Stimulated activated CD8-positive, alpha-beta memory T cell treated with anti-CD3 and anti-CD28 coated beads, Interleukin-15, amount 100 ng/mL, for 48 hours (primary cell): ENCODE data around the gene SPAG7.

Experiments
- DNase-seq, 2 donors: peaks; one replicate each; pipeline ENCODE4 v3.0.0-alpha.2; 2020; ENCODE audit warnings: low read depth in 2 of 2

The SPAG7 gene

GRCh38 chr17:4974115-4974670 is 6.6 kb upstream of the SPAG7 start:
- no peak for DNase-seq

DNA sequence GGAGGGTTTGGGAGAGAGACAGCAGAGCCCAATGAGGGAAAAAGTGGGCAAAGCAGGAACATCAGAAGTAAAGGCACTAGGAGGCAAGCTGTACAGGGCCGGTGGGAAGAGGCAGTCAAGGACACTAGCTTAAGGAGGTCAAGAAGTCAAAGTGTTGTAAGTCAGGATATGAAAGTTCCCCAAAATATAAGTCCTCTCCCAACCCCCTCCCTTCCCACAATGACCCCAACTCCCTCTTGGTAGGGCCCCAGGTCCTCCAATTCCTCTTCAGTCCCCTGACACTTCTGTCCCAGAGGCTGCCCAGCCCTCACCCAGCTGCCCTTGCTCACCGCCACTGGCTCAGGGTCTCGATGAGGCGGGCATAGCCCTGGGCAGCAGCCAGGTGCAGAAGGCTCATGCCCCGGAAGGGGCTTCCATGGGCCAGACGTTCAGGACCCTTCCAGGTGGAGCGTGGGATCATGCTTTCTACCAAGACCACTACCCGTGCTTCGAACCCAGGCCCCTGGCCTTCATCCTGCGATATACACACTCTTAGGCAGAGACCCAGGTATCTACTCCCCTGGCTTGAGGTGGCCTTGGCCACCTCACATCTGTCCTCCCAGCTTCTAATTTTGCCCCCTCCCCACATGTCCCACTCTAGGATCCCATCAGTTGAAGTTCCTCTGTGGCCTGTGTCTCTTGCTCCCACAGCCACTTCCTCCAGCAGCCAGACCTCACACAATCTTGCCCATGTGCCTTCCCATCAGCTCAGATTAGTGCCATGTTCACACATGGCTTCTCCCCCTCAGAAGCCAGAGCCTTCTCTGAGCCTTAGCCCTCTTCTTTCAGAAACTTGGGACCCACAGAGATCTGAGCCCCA is 5.9 kb upstream of the SPAG7 start:
- DNase-seq, result no peak

DNA sequence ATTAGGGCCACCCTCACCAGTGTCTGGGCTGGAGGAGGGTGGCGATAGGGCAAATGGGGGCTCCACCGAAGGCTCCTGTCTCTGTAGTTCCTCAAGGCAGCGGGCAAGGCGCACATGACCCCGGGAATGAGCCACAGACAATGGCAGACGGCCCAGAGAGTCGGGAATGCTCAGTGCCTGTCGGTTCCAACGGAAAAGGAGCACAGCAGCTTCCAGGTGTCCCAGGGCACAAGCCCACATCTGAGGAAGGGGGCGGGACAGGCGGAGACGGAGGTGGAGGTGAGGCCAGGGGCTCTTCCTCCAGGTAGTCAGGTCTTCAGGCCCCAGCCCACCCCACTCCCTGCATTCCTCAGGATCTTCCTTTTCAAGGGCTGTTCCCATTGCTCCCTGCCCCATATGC is 5.1 kb upstream of the SPAG7 start:
- no peak for DNase-seq

DNA sequence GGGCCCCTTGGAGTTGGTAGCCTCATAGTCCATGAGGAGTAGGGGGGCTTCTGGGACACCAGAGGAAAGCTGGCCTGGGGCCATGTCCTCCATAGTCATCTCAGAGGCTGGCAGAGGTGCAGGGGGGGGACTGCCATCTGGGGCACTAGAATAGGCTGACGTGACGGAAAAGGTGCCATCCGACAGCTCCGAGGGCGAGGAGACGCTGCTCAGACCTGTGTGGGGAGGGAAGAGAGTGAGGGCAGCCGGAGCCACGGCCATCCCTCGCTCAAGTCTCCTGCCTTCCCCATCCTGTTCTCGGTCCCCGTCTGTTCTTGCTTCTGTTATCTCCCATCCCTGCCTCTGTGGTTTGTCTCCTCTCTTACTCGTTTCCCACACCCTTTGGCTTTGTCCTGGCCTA is 4.7 kb upstream of the SPAG7 start:
- DNase-seq, result no peak

- no peak for DNase-seq
Measured at GRCh38 chr17:4971826-4972225, 4.2 kb upstream of the SPAG7 start.

DNA sequence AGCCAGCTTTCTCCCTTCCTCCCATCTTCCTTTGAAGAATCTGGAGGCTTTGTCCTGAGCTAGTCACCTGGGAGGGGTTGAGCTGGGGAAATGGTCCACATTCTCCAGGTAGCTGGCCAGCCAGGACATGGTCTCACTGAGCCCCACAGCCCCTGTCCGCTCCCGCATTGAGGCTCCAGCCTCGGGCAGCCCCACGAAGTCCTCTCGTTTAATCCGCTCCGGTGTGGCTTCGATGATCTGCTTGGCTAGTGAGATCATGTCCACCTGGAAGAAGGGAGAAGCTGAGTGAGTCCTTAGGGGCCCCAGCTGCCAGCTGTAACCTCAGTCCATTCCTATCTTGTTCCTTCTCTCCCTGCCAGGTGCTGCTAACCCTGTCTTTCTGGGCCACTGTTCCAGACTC is 2.7 kb upstream of the SPAG7 start:
- no peak for DNase-seq

DNA sequence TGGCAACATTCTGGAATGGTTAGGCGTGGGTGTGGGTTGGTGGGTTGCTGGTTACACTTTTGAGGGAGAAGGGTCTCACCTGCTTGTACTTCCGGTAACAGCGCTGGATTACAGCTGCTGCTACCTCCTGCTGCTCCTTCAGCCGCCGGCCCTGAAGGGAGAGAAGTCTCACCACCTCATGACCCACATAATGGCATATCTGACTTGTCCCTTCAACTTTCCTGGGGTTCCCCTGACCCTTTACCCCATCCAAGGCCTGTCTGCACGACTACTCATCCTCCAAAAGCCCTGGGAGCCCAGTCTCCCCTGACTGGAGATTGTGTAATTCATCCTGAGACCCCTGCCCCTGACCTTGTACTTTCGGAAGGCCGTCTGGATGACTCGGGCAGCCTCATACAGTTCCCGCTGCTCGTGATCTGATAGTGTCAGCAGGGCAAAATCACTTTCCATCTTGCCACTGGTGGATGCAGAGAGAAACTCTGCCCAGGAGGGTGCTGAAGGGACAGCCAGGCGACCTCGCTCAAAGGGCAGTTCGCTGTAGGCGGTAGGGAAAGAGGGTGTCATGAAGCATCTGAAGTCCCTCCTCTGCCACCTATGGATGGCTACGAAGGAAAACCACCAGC is 2.0 kb upstream of the SPAG7 start:
- DNase-seq, result peak in 1 of 2 donors; percentile 40

- peak in 1 of 2 donors; percentile 52 for DNase-seq
Measured at GRCh38 chr17:4969047-4969550, 1.5 kb upstream of the SPAG7 start.

DNA sequence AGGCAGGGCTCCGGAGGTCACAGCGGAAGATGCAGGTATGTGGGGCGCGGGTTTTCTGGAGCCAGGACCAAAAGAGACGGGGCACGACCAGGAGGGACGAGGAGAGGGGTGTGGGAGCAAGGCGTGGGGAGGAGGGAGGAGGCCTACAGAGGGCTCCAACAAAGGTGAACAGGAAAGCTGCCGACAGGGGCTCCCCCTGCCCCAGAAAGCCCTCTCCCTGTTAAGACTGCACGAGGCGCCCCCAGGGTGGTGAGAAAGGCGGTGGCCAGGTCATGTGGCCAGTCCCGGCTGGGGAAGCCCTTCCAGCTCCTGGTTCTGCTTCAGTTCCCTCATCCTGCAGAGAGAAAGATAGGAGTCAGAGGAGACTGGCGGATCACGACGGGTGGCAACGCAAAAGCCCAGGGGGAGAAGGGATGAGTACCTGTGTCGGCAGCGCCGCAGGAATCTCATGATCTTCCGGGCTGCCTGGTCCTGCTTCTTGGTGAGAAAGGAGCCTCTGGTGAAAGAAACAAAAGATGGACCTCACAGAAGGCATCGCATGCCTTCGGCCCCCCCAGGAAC is 949 bp upstream of the SPAG7 start:
- DNase-seq, result no peak

DNA sequence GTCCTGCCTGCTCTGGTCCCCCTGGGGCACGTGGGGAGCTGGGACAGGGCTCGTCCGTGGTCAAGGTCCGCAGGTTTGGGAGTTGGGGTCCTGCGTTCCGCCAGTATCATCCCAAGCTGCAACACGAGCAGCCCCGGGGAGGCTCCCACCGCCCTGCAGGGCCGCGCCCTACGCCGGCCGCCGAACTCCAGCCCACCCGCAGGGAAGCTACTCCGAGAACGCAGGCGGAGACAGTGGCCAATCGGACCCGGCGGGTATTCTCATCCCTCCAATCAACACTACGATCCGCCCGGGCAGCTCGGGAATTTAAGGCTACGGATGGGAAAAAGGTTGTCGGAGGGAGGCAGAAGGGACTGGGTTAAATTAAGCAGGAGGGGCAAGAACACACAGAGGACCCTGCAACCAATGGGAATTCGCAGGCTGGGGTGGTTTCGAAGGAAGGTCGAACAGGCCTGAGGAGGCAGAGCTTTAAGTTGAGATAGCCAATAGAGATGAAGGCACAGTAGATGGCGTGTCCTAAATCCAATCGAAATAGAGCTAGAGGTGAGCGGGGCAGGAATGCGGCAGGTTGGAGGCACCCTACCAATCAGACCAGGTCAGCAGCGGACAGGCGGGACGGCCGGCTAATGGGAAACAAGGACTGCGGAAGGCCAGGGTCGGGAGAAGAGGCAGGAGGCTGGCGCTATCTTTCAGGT is 626 bp downstream of the SPAG7 start:
- DNase-seq, result peak; percentile 87

DNA sequence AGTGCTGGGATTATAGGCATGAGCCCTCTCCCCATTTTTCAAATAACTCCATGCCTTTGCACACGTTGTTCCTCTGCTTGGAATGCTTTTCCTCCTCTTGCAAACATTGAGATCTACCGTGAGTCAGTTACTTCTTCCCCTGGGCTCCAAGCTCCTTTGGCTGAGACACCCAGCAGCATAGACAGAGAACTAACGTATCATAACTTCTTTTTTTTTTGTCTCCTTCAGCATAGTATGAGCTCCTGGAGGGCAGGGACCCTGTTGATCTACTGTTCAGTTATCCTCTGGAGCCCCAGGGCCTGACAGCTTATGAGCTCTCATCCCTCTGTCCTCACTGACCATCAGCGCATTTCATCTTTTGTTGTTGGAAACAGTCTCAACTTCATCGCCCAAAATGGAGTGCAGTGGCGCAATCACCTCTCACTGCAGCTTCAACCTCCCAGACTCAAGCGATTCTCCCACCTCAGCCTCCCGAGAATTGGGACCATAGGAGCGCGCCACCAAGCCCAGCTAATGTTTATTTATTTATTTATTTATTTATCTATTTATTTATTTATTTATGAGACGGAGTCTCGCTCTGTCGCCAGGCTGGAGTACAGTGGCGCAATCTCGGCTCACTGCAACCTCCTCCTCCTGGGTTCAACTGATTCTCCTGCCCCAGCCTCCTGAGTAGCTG is 2.2 kb downstream of the SPAG7 start:
- DNase-seq, result no peak

DNA sequence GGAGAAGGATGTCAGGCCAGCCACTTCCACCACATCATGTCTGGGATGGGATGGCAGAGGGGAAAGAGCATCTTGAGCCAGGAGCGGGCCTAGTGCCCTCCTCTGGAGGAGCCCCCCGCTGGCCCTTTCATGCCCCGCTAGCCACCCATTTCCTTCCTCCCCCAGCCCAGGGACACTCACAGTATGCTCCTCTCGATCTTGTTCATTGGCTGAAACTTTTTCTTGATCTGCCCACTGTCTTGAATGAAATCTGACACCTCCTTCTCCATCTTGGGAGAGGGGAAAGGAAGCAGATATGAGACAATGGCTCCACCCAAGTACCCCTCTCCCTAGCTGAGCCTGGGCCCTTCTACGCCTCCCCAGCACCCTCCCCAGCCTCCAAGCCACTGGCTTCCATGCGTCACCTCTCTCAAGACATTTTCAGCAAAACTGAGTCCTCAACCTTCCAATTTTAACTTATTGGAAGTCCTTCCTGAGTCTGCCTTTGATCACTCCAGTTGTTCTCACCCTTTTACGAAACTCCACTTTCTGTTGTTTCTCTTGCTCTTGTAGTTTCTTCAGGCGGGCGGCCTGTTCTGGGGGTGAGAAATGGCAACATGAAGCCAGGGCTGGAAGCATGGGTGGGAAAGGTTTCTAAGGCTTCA is 7.2 kb downstream of the SPAG7 start:
- no peak for DNase-seq

DNA sequence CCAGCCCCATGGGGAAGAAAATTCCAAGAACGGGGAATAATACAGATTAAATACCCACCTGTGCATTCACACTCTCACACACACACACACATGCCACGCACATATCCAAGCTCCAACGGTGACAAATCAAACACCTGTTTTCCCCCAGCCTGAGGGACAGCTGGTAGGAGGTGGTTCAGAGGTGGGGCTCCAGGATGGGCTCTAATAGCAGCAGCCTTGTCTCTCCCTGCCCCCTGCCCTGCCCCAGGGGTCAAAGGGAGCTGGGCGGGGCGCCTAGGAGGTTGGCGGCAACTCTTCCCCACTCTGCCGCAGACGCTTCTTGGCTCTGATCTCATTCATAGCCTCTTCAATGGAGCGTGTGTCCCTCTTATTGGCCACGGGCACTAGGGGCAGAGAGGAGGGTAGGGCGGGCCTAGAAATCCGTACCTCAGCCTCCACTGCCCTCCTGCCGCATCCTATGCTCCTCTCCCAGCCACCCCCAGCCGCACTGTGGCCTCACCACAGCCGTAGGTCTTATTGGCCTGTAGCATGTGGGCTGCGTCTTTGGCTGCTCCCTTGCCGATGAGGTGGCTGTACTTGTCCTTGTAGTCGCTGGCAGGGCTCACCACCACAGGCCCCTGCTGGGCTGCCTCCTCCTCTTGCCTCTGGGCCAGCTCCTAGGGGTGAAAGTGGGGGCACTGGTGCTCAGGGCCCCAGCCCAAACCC is 8.2 kb downstream of the SPAG7 start:
- no peak for DNase-seq

- DNase-seq, result no peak
Measured at GRCh38 chr17:4958102-4958501, 9.5 kb downstream of the SPAG7 start.

DNA sequence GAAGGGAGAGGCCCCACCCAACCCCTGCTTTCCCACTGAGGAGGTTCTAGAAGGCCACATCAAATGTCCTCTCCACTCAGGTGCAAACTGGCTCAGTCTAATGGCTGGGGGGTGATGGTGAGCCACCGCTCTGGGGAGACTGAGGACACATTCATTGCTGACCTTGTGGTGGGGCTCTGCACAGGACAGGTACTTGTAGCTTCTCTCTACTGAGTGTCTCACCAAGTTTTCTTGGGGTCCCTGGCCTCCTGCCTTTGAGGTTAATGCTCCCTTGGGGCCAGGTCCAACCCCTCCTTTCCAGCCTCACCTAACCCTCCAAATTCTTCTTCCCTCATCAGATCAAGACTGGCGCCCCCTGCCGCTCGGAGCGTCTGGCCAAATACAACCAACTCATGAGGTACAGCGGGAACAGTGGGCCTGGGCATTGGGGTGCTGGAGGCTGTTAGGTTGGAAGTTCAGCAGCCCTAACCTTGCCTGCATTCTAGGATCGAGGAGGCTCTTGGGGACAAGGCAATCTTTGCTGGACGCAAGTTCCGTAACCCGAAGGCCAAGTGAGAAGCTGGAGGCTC is 11.0 kb downstream of the SPAG7 start:
- DNase-seq, result no peak

DNA sequence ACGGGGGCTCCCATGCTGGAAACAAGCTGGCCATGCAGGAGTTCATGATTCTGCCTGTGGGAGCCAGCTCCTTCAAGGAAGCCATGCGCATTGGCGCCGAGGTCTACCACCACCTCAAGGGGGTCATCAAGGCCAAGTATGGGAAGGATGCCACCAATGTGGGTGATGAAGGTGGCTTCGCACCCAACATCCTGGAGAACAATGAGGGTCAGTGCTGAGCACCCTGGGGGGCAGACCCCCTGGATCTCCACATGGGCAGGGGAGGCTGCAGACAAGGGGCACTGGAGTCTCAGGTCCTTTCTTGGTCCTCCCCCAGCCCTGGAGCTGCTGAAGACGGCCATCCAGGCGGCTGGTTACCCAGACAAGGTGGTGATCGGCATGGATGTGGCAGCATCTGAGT is 12.5 kb downstream of the SPAG7 start:
- no peak for DNase-seq

GRCh38 chr17:4953451-4953961 is 14.1 kb downstream of the SPAG7 start:
- no peak for DNase-seq

DNA sequence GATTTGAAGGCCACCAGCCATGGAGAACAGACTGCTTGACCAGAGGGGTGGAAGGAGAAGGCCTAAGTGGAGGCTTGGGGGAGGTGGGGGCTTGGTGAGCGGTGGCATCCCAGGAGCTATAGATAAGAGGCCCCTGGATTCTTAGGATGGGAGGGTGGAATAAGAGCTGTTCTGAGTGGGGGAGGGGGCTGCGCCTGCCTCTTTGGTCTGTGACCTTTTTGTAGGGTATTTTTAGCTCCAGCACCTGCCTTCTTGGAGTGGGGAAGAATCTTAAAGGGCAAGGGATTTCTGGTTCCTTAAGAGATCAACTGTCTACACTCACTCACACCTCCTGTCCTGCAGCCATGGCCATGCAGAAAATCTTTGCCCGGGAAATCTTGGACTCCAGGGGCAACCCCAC is 16.1 kb downstream of the SPAG7 start:
- no peak for DNase-seq

DNA sequence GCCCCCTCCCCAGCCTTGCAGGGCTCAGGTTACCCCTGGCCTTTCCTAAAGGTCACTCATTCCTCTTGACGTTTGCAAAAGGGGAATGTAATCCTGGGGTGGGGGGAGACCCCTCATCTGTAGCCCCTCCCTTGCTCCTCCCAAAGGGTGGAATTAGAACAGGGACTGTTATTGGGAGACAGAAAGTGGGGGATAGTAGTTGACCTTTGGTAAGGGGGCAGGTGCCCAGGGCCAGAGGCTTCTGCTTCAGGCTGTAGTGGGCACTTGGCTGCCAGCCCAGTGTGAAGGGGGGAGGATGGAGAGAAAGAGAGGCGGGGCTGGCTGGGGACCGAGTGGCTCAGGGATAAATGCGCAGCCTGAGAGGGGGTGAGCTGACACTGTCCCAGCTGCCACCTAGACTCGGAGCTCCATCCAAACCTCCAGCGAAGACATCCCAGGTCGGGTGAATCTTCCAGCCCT is 16.8 kb downstream of the SPAG7 start, which contains the start of gene ENO3:
ENO3 (plus strand) TSS at position 374 of the 459 bp plus-strand sequence. CDS start 711 bp downstream, outside the sequence.
- DNase-seq, result no peak
